Left ventricle myocardium inferior (tissue), 1 donor: Measurements from ENCODE around the gene DNAL1. TPM values are rescaled to one million over a fixed set of nuclear protein-coding genes. Genes with fewer than 3 reads are reported as not detected.
A peak's percentile ranks its signal among the peaks of the same experiment; 100 is the strongest.

Source experiments
- DNase-seq: peaks from one replicate; pipeline ENCODE4 v3.0.0-alpha.2; 2020
- H3K27ac ChIP-seq: fragments of 200-600 bp; replicated peaks from 2 replicates; pipeline ENCODE4 v1.8.0; 2021
- H3K27me3 ChIP-seq: fragments of 200-600 bp; 2 replicates; pipeline ENCODE4 v1.8.0; 2021; ENCODE audit warnings: low read depth
- H3K36me3 ChIP-seq: fragments of 200-600 bp; 2 replicates; pipeline ENCODE4 v1.8.0; 2021
- H3K4me1 ChIP-seq: fragments of 200-600 bp; 2 replicates; pipeline ENCODE4 v1.8.0; 2021
- H3K4me3 ChIP-seq: fragments of 200-600 bp; 2 replicates; pipeline ENCODE4 v1.8.0; 2021; ENCODE audit warnings: mild to moderate bottlenecking, moderate library complexity
- H3K9me3 ChIP-seq: fragments of 200-600 bp; replicated peaks from 2 replicates; pipeline ENCODE4 v1.8.0; 2021
- intact Hi-C: fragments of 100-400 bp; cut with micrococcal nuclease; formaldehyde crosslinking; loops from one replicate; pipeline ENCODE4 v1.11.0; 2022
- total RNA-seq: library from RNA; stranded (reverse); fragmentation: NEBNext Ultra II Directional; extraction: Animal tissue kit (Norgen Biotek cat#: 25700); gene quantifications from one replicate; pipeline ENCODE4 v1.2.1, GENCODE V29; 2021
- TF ChIP-seq, protein P1 (sequence below): fragments of 200-600 bp; IDR thresholded peaks from 2 replicates; pipeline ENCODE4 v1.8.0; 2021; ENCODE audit warnings: antibody characterized with exemption, mild to moderate bottlenecking, borderline replicate concordance
- donor health status: DM: no; HTN: yes; CAD: no; lungs with severe emphysema.

DNAL1 gene
- total RNA-seq, 1 donor from 2014 or later = 15.2 TPM

DNA sequence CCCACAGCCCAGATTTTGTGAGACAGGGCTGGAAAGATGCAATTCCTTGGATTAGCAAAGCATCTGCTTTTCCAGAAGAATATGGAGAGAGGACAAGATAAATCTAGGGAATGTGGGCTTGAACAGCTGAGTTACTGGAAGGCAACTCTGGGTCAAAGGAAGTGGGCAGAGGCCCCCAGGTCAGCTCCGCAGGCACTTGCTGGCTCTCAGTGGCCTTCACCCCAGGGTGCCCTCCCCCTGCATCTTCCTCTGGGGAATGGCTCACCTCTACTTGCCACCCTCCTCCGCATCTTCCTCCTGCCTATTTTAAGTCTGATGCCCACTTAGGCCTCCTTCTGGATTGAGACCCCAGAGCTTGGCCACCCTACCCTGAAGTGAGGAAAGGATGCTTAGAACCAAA is 79.9 kb downstream of the DNAL1 start:
- Histone ChIP-seq H3K4me1 (peaks cover 83% of the 10 kb centered on the region), H3K27ac (peak overlapping the region; percentile 81), H3K27me3 (no peaks in the 10 kb centered on the region), H3K4me3 (no peak overlapping the region), H3K36me3 (peaks cover 81% of the 10 kb centered on the region), H3K9me3 (no peaks in the 10 kb centered on the region)
- TF ChIP-seq, protein P1, sequence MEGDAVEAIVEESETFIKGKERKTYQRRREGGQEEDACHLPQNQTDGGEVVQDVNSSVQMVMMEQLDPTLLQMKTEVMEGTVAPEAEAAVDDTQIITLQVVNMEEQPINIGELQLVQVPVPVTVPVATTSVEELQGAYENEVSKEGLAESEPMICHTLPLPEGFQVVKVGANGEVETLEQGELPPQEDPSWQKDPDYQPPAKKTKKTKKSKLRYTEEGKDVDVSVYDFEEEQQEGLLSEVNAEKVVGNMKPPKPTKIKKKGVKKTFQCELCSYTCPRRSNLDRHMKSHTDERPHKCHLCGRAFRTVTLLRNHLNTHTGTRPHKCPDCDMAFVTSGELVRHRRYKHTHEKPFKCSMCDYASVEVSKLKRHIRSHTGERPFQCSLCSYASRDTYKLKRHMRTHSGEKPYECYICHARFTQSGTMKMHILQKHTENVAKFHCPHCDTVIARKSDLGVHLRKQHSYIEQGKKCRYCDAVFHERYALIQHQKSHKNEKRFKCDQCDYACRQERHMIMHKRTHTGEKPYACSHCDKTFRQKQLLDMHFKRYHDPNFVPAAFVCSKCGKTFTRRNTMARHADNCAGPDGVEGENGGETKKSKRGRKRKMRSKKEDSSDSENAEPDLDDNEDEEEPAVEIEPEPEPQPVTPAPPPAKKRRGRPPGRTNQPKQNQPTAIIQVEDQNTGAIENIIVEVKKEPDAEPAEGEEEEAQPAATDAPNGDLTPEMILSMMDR = no peak
- DNase-seq = no peak
- intact Hi-C loops = no loop called here

DNA sequence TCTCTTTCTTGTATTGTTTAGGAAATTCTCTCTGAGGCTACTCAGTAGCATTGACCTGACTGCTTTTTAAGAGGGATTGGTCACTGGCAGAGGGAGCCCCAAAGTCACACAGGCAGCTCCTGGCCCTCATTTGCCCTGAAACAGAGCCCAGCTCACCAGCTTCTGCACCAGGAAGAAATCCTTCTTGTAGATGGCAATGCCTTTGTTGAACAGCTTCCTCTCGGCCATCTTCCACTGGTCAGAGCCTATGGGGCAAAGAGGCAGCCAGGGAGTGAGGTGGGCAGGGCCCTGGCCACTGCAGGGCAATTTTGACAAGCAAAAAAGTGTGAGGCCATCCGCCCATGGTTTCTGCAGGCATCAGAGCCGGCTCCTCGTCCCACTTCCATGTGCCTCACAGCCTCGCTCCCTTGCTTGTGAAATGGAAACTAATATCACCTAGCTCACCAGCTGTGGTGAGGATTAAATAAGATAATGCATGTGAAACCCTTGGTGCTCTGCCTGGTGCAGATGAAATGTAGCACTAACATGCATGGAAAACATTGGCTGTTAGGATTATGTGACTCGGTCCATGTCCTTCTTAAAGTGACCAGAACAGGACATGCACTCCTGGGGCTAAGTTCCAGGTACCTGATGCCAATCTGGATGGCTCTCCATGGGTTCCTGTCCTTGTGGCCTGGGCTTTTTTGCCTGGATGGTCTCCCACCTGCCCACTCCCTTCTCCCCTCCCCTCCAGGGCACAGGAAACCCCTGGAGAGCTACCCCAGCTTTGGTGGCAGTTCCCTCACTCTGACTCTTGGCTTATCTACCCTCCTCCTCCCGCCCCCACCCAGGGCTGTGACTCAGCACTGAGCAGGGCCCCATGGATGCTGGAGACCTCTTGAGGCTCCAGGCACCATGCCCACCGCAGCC is 80.6 kb downstream of the DNAL1 start:
- Histone ChIP-seq H3K4me1 (peaks cover 88% of the 10 kb centered on the region), H3K27me3 (no peaks in the 10 kb centered on the region), H3K27ac (peak overlapping the region; percentile 81), H3K9me3 (no peaks in the 10 kb centered on the region), H3K36me3 (peaks cover 81% of the 10 kb centered on the region), H3K4me3 (no peak overlapping the region)
- intact Hi-C loops = no loop called here
- TF ChIP-seq, protein P1 = no peak
- no peak for DNase-seq

DNA sequence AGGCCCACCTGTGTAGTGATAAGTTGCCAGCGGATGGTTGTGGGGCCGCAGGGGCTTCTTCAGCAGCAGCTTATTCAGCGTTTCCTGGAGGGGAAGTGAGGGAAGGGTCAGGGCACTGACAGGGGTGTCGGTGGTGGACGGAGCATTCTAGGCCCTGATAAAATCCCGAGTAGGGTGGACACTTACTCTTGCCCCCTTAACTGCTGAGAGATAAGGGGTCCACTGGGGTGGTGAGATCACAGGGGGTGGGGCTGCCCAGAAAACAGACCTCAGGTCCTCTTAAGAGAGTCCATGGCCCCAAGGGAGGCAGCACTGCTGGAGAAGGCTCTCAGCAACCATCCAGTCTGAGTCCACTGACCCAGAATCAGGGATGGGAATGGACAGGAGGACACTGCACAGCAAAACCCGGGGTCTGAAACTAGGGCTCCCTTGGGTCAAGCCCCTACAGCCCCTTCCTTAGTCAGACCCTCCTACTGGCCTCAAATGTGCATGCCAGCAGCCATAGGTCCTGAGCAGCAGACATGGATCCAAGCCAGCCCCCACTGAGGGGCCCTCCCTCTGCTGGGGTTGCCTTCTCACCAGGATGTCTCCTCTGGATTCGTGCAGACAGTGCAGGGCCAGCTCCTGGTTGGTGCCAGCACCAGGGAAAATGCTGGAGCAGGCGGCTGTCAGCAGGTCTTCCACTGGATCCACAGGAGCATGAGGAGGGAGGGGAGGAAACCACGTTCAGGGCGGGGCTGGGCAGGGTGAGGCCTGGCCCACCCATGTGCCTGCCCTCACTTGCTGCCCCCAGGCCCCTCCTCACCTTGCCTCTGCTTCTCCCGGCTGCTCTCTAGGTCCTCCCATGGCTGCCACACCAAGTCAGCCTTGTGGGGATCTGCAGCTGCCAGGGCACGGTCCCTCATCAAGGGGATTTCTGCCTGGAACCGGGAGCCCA is 81.5 kb downstream of the DNAL1 start:
- H3K4me3 ChIP-seq = no peak overlapping the region
- H3K27ac ChIP-seq = peak overlapping the region; percentile 81
- DNase-seq = no peak
- H3K9me3 ChIP-seq = no peaks in the 10 kb centered on the region
- intact Hi-C loops = no loop called here
- TF ChIP-seq, protein P1 = no peak
- no peaks in the 10 kb centered on the region for H3K27me3 ChIP-seq
- peaks cover 72% of the 10 kb centered on the region for H3K36me3 ChIP-seq
- H3K4me1 ChIP-seq = peaks cover 93% of the 10 kb centered on the region

DNA sequence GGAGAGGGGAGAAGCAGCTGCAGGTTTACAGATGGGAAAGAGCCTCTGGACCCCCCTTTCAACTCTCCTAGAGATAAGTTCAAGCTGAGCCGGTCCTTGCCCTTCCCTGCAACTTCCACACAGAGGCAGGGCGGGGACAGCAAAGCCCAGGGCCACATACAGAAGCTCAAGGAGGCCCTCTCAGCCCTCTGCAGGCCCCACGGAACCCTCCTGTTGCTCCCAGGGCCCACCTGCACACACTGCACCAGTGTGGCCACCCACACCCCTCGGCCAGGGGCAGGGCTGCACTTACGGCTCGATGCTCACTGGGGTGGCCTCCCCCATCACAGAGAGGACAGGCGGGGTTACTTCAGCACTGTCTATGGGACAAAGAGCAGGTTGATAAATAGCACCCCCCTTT is 82.4 kb downstream of the DNAL1 start:
- TF ChIP-seq, protein P1 = no peak
- peaks cover 71% of the 10 kb centered on the region for H3K36me3 ChIP-seq
- no peak for DNase-seq
- no peaks in the 10 kb centered on the region for H3K9me3 ChIP-seq
- H3K4me1 ChIP-seq = peaks cover 98% of the 10 kb centered on the region
- H3K27me3 ChIP-seq = no peaks in the 10 kb centered on the region
- H3K4me3 ChIP-seq = no peak overlapping the region
- intact Hi-C loops = no loop called here
- H3K27ac ChIP-seq = peak overlapping the region; percentile 81

DNA sequence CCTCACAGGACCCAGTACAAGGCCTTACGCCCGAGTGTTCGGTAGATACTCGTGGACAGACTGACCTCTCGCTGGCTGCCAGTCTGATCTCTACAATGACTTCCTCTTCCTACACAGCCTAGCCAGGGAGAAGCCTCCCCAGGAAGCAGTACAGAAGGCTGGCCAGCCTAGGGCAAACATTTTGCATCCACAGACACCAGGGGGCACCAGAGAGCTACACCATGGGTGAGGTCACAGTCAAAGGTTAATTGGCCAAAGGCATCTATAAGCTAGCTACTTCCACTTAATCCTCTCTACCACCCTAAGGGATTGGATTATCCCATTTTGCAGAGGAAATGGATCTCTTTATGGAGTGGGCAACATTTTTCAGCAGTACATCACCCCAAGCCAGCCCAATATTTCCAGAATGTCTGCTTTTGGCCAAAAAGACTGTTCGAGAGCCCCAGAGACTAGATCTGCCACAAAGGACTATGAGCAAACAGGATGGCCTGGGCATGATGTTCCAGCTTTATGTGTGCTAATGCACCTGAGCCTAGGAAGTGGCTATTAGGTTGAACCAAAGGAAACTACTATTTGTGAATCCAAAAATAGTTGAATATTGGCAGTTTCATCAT is 84.0 kb downstream of the DNAL1 start:
- TF ChIP-seq, protein P1 = peak; percentile 97
- H3K4me1 ChIP-seq = peaks cover 84% of the 10 kb centered on the region
- no peaks in the 10 kb centered on the region for H3K9me3 ChIP-seq
- DNase-seq = peak; percentile 86
- H3K36me3 ChIP-seq = peaks cover 70% of the 10 kb centered on the region
- peak overlapping the region; percentile 69 for H3K27ac ChIP-seq
- H3K4me3 ChIP-seq = no peak overlapping the region
- no peaks in the 10 kb centered on the region for H3K27me3 ChIP-seq
- intact Hi-C loops = loop anchor here (2.0 kb wide), 1 partner anchor 96 kb away; no protein-coding TSS in a partner anchor
